ENCODE results near the gene TMEM267. TPM values are rescaled to one million over a fixed set of nuclear protein-coding genes. Genes with fewer than 3 reads are reported as not detected.
"Not testable (repeated sequence)": the region's sequence is repeated elsewhere in the genome, so short reads cannot be mapped to it uniquely, and the experiment has no call there.

TMEM267 gene
- polyA plus RNA-seq, 3 donors from 2014 or later, result 17.7 to 20.2 (median 19.6) TPM

DNA sequence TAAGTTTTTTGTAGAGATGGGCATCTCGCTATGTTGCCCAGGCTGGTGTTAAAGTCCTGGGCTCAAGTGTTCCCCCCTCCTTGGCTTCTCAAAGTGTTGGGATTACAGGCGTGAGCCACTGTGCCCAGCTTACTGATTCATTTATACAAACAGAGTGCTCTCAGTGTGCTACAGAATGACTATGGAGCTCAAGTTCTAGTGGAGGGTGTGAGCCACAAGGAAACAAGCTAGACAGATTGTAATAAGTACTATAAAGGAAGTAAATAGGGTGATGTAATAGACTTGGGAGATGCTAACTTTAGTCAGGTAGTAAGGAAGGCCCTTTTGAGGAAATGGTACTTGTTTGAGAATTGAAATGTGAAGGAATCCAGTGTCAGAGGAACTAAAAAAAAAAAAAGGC, 1.7 kb upstream of the TMEM267 start:
- Mint-ChIP-seq H3K27me3 (ENCODE audit: low read depth in 3 of 3) (peaks cover 5 to 16% (median 12%) of the 10 kb centered on the region in 3 donors), H3K36me3 (peaks cover 0 to 8% (median 5%) of the 10 kb centered on the region in 3 donors), H3K27ac (peak overlapping the region; percentile 89 to 100 (median 94)), H3K9me3 (no peaks in the 10 kb centered on the region), H3K4me1 (peaks cover 28 to 46% of the 10 kb centered on the region in 2 donors), H3K4me3 (no peak overlapping the region)
- no peak for DNase-seq

DNA sequence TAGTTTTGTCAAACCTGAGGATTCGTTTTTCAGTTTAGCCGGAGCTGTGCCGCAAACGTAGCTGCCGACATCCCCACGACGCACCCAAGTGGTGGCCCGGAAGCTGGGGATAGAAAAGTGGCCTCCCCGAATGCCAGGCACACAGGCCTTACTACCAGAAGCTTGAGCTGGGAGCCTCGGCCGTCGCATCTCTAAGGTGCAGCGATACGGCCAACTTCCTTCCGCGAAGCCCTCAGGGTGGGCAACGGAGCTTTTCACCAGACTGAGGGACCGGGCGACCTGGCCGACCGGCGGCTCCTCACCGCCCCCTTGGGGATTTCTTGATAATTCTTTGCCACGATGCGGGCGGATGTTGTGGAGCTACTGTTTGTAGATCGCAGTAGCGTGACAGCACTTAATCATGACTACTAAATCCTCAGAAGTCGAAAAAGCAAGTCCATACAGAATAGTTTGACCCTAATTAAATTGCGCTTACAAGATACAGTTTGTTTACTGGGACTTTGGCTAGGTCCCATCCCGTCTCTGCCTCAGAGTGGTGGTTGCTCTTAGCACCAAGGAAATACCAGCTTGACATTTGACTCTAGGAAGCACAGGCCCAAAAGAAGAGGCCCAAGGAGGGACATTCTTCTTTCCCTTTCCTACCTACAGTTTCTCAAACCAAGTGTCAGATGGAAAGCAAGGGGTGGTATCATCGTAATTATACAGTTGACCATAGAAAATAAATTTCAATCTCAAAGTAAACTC, 613 bp upstream of the TMEM267 start:
- Mint-ChIP-seq H3K36me3 (peaks cover 0 to 7% (median 5%) of the 10 kb centered on the region in 3 donors), H3K27ac (peak overlapping the region; percentile 97 to 100 (median 99)), H3K4me1 (peaks cover 28 to 54% of the 10 kb centered on the region in 2 donors), H3K9me3 (no peaks in the 10 kb centered on the region), H3K27me3 (ENCODE audit: low read depth in 3 of 3) (peaks cover 5 to 16% (median 12%) of the 10 kb centered on the region in 3 donors), H3K4me3 (peak overlapping the region; percentile 91 to 100 (median 97))
- DNase-seq, result peak; percentile 84 to 87 (median 87)

DNA sequence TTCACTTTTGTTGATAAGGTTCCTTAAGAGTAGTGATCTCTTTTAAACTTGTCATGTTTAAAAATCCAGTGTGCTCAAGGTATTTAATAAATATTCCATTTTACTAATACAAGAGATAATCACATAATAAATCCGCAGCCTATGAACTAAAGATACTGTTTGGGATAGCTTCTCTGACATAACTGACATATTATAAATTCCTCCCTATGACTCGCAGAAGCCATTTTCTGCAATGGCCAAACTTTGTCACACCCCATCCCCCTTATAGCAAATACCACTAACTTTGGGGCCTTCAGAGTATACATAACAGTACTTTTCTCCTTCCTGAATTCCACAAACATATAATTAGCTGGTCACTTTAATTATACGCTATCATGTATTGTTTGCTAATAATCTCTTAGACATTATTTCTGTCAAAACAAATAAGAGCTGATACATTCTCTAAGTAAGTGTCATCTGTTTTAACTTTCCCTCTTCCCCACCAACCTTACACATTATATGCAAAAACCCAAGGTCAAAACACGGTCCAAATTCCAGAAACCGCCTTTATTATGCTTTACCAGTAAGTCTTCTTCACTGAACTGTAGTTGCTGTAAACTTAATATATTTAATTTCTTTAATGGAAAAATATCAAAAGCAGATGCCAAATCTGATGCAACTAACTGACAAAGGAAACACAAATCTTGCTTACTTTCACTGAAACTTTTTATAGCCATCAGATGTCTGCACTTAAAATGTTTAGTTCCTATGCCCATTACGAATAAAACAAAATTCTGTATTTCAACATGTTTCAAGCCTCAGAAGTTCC, 971 bp downstream of the TMEM267 start:
- peak overlapping the region; percentile 91 to 100 (median 97) for H3K4me3 Mint-ChIP-seq
- H3K9me3 Mint-ChIP-seq, result no peaks in the 10 kb centered on the region
- peaks cover 0 to under 1% (median 0%) of the 10 kb centered on the region in 3 donors for H3K36me3 Mint-ChIP-seq
- peak overlapping the region; percentile 91 to 100 (median 97) for H3K27ac Mint-ChIP-seq
- H3K27me3 Mint-ChIP-seq (ENCODE audit: low read depth in 3 of 3), result peaks cover 5 to 16% (median 12%) of the 10 kb centered on the region in 3 donors
- DNase-seq, result no peak
- peaks cover 28 to 62% of the 10 kb centered on the region in 2 donors for H3K4me1 Mint-ChIP-seq

- no peak overlapping the region for H3K4me3 Mint-ChIP-seq
- peaks cover 0 to 4% (median 2%) of the 10 kb centered on the region in 3 donors for H3K27me3 Mint-ChIP-seq (ENCODE audit: low read depth in 3 of 3)
- peaks cover 3 to 16% (median 10%) of the 10 kb centered on the region in 6 donors for H3K9me3 Mint-ChIP-seq
- peaks cover 0 to 10% of the 10 kb centered on the region in 2 donors for H3K4me1 Mint-ChIP-seq
- no peak for DNase-seq
- peaks cover 37 to 58% (median 44%) of the 10 kb centered on the region in 3 donors for H3K36me3 Mint-ChIP-seq
- no peak overlapping the region for H3K27ac Mint-ChIP-seq
These were observed 13.8 kb downstream of the TMEM267 start for GRCh38 chr5:43469671-43470391.

- Mint-ChIP-seq H3K4me3 (no peak overlapping the region), H3K9me3 (peaks cover 5 to 16% (median 10%) of the 10 kb centered on the region in 6 donors), H3K36me3 (peaks cover 28 to 51% (median 43%) of the 10 kb centered on the region in 3 donors), H3K27ac (no peak overlapping the region), H3K27me3 (ENCODE audit: low read depth in 3 of 3) (peaks cover 0 to 2% (median 2%) of the 10 kb centered on the region in 3 donors), H3K4me1 (peaks cover 0 to 12% of the 10 kb centered on the region in 2 donors)
- DNase-seq, result no peak
These were observed 16.6 kb downstream of the TMEM267 start for GRCh38 chr5:43467100-43467499.

DNA sequence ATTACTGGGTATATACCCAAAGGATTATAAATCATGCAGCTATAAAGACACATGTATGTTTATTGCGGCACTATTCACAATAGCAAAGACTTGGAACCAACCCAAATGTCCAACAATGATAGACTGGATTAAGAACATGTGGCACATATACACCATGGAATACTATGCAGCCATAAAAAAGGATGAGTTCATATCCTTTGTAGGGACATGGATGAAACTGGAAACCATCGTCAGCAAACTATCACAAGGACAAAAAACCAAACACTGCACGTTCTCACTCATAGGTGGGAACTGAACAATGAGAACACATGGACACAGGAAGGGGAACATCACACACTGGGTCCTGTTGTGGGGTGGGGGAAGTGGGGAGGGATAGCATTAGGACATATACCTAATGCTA, 18.2 kb downstream of the TMEM267 start:
- peaks cover 28 to 42% (median 38%) of the 10 kb centered on the region in 3 donors for H3K36me3 Mint-ChIP-seq
- H3K4me3 Mint-ChIP-seq; H3K27me3 Mint-ChIP-seq (ENCODE audit: low read depth in 3 of 3); H3K27ac Mint-ChIP-seq; DNase-seq: not testable (repeated sequence)
- H3K9me3 Mint-ChIP-seq, result peaks cover 5 to 16% (median 10%) of the 10 kb centered on the region in 6 donors
- H3K4me1 Mint-ChIP-seq, result peaks cover 0 to 13% of the 10 kb centered on the region in 2 donors

DNA sequence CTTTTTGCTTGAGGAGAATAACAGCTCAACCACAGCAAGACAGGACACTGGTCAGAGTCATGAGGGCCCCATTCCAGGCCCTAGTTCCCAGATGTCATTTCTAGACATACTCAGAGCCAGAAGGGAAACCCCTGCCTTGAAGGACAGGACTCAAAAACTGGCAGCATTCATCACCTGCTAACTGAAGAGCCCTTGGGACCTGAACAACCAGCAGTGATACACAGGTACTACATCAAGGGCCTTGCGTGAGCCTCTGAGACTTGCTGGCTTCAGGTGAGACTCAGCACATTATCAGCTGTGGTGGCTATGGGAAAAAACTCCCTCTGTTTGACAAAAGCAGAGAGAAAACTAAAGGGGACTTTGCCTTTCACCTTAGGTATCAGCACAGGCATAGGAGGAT, 22.6 kb downstream of the TMEM267 start:
- H3K27ac Mint-ChIP-seq, result no peak overlapping the region

DNA sequence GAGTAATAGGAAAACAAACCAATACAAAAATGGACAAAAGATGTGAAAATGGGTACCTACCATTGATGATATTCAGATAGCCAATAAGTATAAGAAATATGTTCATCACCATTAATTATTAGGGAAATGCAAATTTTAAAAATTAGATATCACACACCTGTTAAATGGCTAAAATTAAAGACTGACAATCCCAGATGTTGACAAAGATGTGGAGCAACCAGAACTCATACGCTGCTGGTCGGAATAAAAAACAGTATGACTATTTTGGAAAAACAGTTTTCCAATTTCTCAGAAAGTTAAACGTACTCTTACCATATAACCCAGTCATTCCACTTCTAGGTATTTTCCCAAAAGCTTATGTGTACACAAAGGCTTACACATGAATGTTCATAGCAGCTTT, 27.1 kb downstream of the TMEM267 start:
- no peak for DNase-seq
- Mint-ChIP-seq H3K36me3 (peaks cover 10 to 44% (median 32%) of the 10 kb centered on the region in 3 donors), H3K4me1 (peaks cover 0 to 5% of the 10 kb centered on the region in 2 donors), H3K27me3 (ENCODE audit: low read depth in 3 of 3) (no peaks in the 10 kb centered on the region), H3K9me3 (no peaks in the 10 kb centered on the region), H3K27ac (no peak overlapping the region), H3K4me3 (no peak overlapping the region)

More for the DNA sequence above, 22.6 kb downstream of the TMEM267 start:
- Mint-ChIP-seq H3K36me3 (peaks cover 9 to 35% (median 30%) of the 10 kb centered on the region in 3 donors), H3K27me3 (ENCODE audit: low read depth in 3 of 3) (no peaks in the 10 kb centered on the region), H3K4me1 (peaks cover 0 to 14% of the 10 kb centered on the region in 2 donors), H3K9me3 (peaks cover 0 to 2% (median under 1%) of the 10 kb centered on the region in 6 donors), H3K4me3 (no peak overlapping the region)
- no peak for DNase-seq

- not testable (repeated sequence) for H3K27ac Mint-ChIP-seq; H3K4me1 Mint-ChIP-seq; H3K4me3 Mint-ChIP-seq; H3K27me3 Mint-ChIP-seq (ENCODE audit: low read depth in 3 of 3); DNase-seq
- H3K9me3 Mint-ChIP-seq, result peaks cover 25 to 72% (median 54%) of the 10 kb centered on the region in 6 donors
- peaks cover 19 to 44% (median 33%) of the 10 kb centered on the region in 3 donors for H3K36me3 Mint-ChIP-seq
These were observed 42.1 kb downstream of the TMEM267 start for GRCh38 chr5:43441575-43441974.

DNA sequence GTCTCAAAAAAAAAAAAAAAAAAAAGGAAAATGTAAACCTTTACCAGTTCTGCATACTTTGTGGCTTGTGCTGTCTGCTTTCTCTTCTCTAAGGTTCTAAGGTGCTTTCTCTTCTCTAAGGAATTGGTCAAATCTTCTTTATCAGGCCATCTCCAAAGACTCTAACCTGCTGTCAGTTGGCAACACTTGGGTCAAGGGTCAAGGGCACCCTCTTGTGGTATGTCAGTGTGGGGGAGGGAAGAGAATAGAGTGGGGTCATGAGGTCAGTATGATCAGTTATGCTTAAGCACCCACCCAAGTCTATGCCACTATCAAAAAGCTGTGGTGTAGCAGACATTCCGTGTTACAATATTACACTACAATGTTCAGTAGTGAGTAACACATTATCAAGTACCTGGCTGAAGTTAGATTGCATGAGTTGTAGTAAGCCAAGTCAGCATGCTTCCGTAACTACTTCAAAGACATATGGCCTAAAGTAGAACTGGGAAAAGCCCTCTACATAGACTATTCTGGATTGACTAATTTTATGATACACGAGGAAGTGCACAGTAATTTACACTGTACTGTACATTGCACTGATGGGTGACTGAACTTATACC, 46.5 kb downstream of the TMEM267 start:
- Mint-ChIP-seq H3K9me3 (peaks cover 15 to 48% (median 42%) of the 10 kb centered on the region in 6 donors), H3K4me3 (no peak overlapping the region), H3K27me3 (ENCODE audit: low read depth in 3 of 3) (peaks cover 0 to 4% (median 2%) of the 10 kb centered on the region in 3 donors), H3K36me3 (peaks cover 0 to 15% (median 0%) of the 10 kb centered on the region in 3 donors), H3K4me1 (no peaks in the 10 kb centered on the region), H3K27ac (no peak overlapping the region)
- DNase-seq, result no peak

GRCh38 chr5:43433382-43433781, 50.3 kb downstream of the TMEM267 start:
- H3K4me1 Mint-ChIP-seq, result no peaks in the 10 kb centered on the region
- H3K27me3 Mint-ChIP-seq (ENCODE audit: low read depth in 3 of 3), result peaks cover 0 to 7% (median 1%) of the 10 kb centered on the region in 3 donors
- H3K36me3 Mint-ChIP-seq, result peaks cover 0 to 9% (median 0%) of the 10 kb centered on the region in 3 donors

DNA sequence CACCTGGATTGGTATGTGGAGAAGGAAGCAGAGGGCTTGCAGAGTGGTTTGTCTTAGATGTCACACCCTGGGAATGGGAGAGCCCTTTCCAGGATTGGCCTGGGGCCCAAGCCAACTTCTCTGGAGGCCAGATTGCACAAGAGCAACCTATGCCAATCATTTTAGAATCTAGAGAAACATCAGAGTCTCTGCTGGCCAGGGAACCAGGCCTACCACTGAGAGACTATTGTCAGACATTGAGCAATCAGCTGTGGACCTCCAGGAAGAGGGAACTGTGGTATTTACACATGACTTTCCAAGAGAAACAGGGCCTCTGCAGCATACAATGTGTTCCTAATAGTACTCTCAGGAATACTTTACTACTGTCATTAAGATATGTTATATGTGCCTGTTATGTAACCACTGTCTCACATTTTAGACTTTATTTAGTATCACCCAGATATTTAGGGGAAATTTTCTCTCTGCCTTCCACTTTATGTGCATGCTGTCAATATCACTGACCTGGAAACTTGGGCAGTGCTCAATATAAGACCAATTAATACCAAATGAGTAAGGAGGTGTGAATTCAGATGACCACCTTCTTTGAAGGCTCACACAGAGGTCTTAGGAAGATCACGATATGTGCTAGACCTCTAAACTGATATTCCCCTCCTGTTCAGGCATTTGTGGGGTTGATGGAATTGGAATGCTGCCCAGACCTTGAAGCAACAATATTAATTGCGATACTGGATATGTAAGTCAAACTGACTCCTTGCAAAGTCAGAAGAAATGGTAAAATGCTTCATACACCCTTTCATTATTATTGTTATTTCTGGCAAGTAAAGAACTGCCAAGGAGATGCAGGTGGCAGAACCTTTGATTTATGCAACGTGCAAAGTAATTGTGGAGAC, 50.9 kb downstream of the TMEM267 start:
- Mint-ChIP-seq H3K36me3 (peaks cover 0 to 3% (median 0%) of the 10 kb centered on the region in 3 donors), H3K4me3 (no peak overlapping the region), H3K27me3 (ENCODE audit: low read depth in 3 of 3) (peaks cover 0 to 7% (median 1%) of the 10 kb centered on the region in 3 donors), H3K27ac (no peak overlapping the region), H3K4me1 (no peaks in the 10 kb centered on the region), H3K9me3 (peaks cover 3 to 9% (median 8%) of the 10 kb centered on the region in 6 donors)
- no peak for DNase-seq

More at GRCh38 chr5:43433382-43433781, 50.3 kb downstream of the TMEM267 start:
- Mint-ChIP-seq H3K4me3 (no peak overlapping the region), H3K9me3 (peaks cover 4 to 16% (median 15%) of the 10 kb centered on the region in 6 donors), H3K27ac (no peak overlapping the region)
- no peak for DNase-seq

Measured in immature natural killer cell (primary cell).